ENCODE results near the gene LGR6.

- TF ChIP-seq CTCF (IDR thresholded peaks at IDR 0.05) (no peak), EZH2 (IDR thresholded peaks at IDR 0.05; ENCODE audit: borderline replicate concordance, insufficient read depth, low read depth, low read length, poor library complexity, severe bottlenecking) (no peak)
Observed at GRCh38 chr1:202241376-202242079, 47.9 kb downstream of the LGR6 start.
